Thymus (tissue), 11 donors: ENCODE measurements around the gene ST3GAL3. TPM values are rescaled to one million over a fixed set of nuclear protein-coding genes. Genes with fewer than 3 reads are reported as not detected.

Source experiments
- DNase-seq, 9 donors: peaks; one replicate each; pipeline ENCODE4 v3.0.0-alpha.2; 2013; ENCODE audit warnings: low spot score in 9 of 9, low read depth in 6 of 9, missing footprints in 1 of 9
- H3K27ac ChIP-seq, 2 donors: one replicate each; pipeline ENCODE4 v1.5.1; 2013; ENCODE audit warnings: control low read depth in 1 of 2, low read depth in 1 of 2, low read length in 1 of 2, mild to moderate bottlenecking in 1 of 2, moderate library complexity in 1 of 2
- H3K27me3 ChIP-seq, 2 donors: one replicate each; pipeline ENCODE4 v1.5.1; 2013; ENCODE audit warnings: low read length in 1 of 2; ENCODE audit not compliant: control insufficient read depth in 2 of 2, insufficient read depth in 1 of 2
- H3K36me3 ChIP-seq, 2 donors: one replicate each; pipeline ENCODE4 v1.5.1; 2013; ENCODE audit warnings: low read length in 1 of 2, mild to moderate bottlenecking in 1 of 2, moderate library complexity in 1 of 2; ENCODE audit not compliant: control insufficient read depth in 2 of 2, insufficient read depth in 2 of 2
- H3K4me1 ChIP-seq, 2 donors: one replicate each; pipeline ENCODE4 v1.5.1; 2013; ENCODE audit warnings: low read length in 2 of 2; ENCODE audit not compliant: control insufficient read depth in 2 of 2, insufficient read depth in 2 of 2
- H3K4me3 ChIP-seq, 2 donors: one replicate each; pipeline ENCODE4 v1.5.1; 2013; ENCODE audit warnings: low read length in 2 of 2, control low read depth in 1 of 2, mild to moderate bottlenecking in 1 of 2
- H3K9me3 ChIP-seq, 2 donors: one replicate each; pipeline ENCODE4 v1.5.1; 2013; ENCODE audit warnings: low read length in 1 of 2, mild to moderate bottlenecking in 1 of 2; ENCODE audit not compliant: control insufficient read depth in 2 of 2, insufficient read depth in 1 of 2
- WGBS: extraction: QIAGEN DNeasy Blood & Tissue Kit; methylation state at CpG from one replicate; pipeline ENCODE4 v1.1.7; 2013; 5-methylcytosine and 5-hydroxymethylcytosine counted together
- polyA plus RNA-seq: library from polyadenylated mRNA; stranded (reverse); fragments of 200-250 nt; gene quantifications from one replicate; pipeline ENCODE4 v1.2.3, GENCODE V29; 2013
- total RNA-seq: library from RNA; stranded (reverse); fragments of 120-200 nt; gene quantifications from one replicate; pipeline ENCODE4 v1.2.4, GENCODE V29; 2013
- donor health status: healthy.

The ST3GAL3 gene
- total and polyA plus RNA-seq, 2 donors = 5.4 to 10.1 TPM

DNA sequence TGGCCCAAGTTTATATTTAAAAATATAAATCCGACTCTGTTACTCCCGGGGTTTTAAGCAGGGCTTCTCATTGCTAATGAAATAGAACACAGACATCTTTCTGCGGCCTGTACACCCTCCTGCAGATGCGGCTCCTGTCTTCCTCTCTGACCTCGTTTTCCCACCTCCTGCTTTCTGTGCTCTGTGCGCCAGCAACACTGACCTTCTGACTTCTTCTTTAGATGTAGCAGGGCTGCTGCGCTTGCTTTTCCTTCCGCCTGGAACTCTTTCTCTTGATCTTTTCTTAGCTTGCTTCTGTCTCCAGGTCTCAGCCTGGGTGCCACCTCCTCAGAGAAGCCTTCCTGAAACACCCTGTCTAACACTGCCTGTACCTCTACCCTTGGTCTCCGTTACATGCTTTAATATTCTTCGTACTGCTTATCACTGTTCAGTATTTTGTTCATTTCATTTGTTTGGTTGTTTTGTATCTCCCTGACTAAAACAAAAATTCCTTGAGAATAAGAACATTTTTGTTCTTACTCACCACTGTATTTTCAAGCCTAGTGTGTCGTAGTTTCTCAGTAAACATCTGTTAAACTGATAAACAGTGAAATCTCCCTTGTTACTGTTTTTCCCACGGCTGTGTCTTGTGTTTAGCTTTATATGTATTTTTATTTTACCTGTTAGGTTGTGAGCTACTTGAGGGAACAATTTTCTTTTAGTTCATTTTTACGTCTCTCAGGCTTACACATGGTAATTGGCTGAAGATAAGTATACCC is 79.0 kb downstream of the ST3GAL3 start:
- WGBS = 94% methylated on average over 13 of the region's 13 CpGs
- peaks cover 11 to 18% of the 10 kb centered on the region in 2 donors for H3K4me1 ChIP-seq
- H3K9me3 ChIP-seq = no peaks in the 10 kb centered on the region
- H3K36me3 ChIP-seq = no peaks in the 10 kb centered on the region
- H3K4me3 ChIP-seq = no peak overlapping the region
- no peak for DNase-seq
- H3K27me3 ChIP-seq = no peaks in the 10 kb centered on the region
- H3K27ac ChIP-seq = no peak overlapping the region

DNA sequence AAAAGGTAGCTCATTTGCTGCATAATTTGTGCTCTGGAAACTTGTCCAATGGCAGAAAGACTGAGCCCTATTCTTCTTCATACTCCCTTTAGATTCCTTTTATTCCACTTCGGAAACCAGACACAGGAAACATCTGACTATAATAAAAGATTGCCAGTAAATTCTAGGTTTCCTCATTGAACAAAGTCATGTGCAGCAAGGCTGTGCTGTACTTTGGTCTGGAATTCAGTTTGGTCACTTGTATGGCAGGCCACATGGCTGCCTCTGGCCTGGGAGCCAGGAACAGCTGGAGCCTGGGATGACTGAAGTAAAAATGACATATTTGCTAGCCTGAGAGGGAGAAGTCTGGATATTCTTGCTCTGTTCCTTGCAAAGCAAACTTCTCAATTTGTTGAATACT is 79.6 kb downstream of the ST3GAL3 start:
- H3K9me3 ChIP-seq = no peaks in the 10 kb centered on the region
- no peak for DNase-seq
- no peaks in the 10 kb centered on the region for H3K27me3 ChIP-seq
- no peak overlapping the region for H3K4me3 ChIP-seq
- no peaks in the 10 kb centered on the region for H3K36me3 ChIP-seq
- no peak overlapping the region for H3K27ac ChIP-seq
- 32% methylated on average over 1 of the region's 1 CpG for WGBS
- H3K4me1 ChIP-seq = peaks cover 11 to 18% of the 10 kb centered on the region in 2 donors

DNA sequence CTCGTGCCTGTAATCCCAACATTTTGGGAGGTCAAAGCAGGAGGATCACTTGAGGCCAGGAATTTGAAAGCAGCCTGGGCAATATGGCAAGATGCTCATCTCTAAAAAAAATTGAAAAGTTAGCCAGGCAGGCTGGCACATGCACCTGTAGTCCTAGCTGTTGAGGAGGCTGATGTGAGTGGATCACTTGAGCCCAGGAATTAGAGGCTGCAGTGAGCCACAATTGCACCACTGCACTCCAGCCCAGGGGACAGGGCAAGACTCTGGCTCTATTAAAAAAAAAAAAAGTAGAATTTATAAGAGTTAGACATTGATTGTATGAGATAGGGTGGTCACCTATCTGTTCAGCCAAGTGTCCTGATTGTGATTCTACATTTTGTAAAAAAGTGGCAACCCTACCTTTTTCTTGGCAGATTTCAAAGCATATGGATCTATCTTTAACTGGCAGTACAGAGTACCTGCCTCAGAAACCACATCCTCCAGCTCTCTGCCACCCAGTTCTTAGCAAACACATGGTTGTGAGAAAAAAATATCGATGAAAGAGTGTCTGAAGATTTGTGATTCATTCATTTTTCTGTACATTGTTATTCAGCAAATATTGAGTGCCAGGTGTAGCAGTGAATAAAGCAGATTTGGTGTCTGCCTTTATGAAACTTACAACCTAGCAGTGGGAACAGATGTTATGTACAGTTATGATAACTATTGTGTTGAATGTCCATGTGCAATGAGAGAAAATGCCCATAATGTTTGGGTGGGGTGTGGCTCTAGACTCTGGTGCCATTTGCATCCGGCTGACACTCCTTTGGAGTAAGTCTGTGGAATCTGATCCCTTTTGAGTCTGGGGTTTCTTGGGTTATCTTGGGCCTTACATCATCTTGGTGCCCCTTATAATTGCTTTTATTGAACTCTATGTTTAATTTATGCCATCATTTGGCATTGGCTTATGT is 82.5 kb downstream of the ST3GAL3 start:
- Histone ChIP-seq H3K27ac (no peak overlapping the region), H3K9me3 (no peaks in the 10 kb centered on the region), H3K27me3 (no peaks in the 10 kb centered on the region), H3K36me3 (peaks cover 3 to 4% of the 10 kb centered on the region in 2 donors), H3K4me3 (no peak overlapping the region), H3K4me1 (peaks cover 11 to 18% of the 10 kb centered on the region in 2 donors)
- 65% methylated on average over 3 of the region's 3 CpGs for WGBS
- peak in 8 of 9 donors; percentile 18 to 81 (median 53) for DNase-seq

GRCh38 chr1:43791243-43791642 is 83.9 kb downstream of the ST3GAL3 start:
- WGBS = 98% methylated on average over 2 of the region's 2 CpGs
- H3K9me3 ChIP-seq = no peaks in the 10 kb centered on the region
- no peak overlapping the region for H3K4me3 ChIP-seq

GRCh38 chr1:43796111-43796581 is 88.8 kb downstream of the ST3GAL3 start:
- Histone ChIP-seq H3K27ac (no peak overlapping the region), H3K4me3 (no peak overlapping the region), H3K27me3 (no peaks in the 10 kb centered on the region), H3K4me1 (no peaks in the 10 kb centered on the region), H3K36me3 (peaks cover 3 to 4% of the 10 kb centered on the region in 2 donors), H3K9me3 (no peaks in the 10 kb centered on the region)
- WGBS = 95% methylated on average over 1 of the region's 1 CpG
- no peak for DNase-seq

More at GRCh38 chr1:43791243-43791642, 83.9 kb downstream of the ST3GAL3 start:
- H3K36me3 ChIP-seq = peaks cover 3 to 4% of the 10 kb centered on the region in 2 donors
- H3K27ac ChIP-seq = no peak overlapping the region
- DNase-seq = no peak
- peaks cover 11 to 18% of the 10 kb centered on the region in 2 donors for H3K4me1 ChIP-seq
- H3K27me3 ChIP-seq = no peaks in the 10 kb centered on the region

GRCh38 chr1:43797891-43798290 is 90.6 kb downstream of the ST3GAL3 start:
- Histone ChIP-seq H3K4me1 (no peaks in the 10 kb centered on the region), H3K4me3 (no peak overlapping the region), H3K36me3 (peaks cover 0 to under 1% of the 10 kb centered on the region in 2 donors), H3K9me3 (no peaks in the 10 kb centered on the region), H3K27me3 (no peaks in the 10 kb centered on the region), H3K27ac (no peak overlapping the region)
- DNase-seq = no peak
- 96% methylated on average over 3 of the region's 3 CpGs for WGBS

DNA sequence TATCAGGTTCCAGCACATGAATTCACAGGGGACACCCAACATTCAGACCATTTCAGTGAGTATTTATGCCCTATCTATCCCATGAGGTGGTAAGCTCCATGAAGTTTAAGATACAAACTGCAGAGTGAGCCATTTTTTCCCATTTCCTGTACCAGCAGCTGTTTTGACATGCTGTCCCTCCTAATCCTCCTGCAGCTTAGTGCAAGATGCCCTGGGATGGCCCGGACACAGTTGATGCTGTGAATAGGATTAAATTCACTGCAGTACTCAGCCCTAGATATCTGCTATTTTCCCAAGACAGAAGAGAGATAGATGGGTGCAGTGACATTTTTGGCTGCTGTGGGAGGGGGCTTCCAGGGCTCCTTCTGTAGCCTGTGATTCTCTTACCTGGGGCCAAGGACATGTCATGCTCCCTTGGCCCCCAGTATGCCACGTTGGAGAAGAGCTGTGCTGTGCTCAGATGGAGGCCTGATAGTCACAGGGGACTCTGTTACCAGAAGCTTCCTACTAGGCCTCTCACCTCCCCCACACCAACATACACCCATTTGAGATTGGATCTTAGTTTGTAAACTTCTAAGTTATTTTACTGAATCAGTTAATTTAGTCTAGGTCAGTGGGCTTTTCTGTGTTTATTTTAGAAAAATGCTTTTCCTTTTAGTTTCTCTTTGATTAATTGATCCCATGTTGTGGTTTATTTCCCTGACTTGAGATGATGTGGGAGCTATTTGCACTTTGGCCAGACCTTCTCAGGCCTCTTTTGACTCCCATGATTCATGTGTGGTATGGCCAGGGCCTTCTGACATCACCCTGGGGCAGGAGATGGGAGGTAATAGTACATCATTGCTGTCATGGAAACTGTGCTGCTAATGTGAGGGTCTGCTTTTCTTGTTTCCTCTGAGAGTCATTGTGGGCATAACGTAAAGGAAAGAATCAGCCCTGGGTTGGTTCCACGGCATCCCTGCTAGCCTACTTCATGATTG is 92.6 kb downstream of the ST3GAL3 start:
- no peaks in the 10 kb centered on the region for H3K36me3 ChIP-seq
- H3K4me3 ChIP-seq = no peak overlapping the region
- no peaks in the 10 kb centered on the region for H3K4me1 ChIP-seq
- no peak overlapping the region for H3K27ac ChIP-seq
- H3K9me3 ChIP-seq = no peaks in the 10 kb centered on the region
- no peaks in the 10 kb centered on the region for H3K27me3 ChIP-seq
- no peak for DNase-seq
- 96% methylated on average over 4 of the region's 4 CpGs for WGBS

- H3K9me3 ChIP-seq = no peaks in the 10 kb centered on the region
- H3K36me3 ChIP-seq = no peaks in the 10 kb centered on the region
- H3K4me3 ChIP-seq = no peak overlapping the region
- H3K27ac ChIP-seq = no peak overlapping the region
- WGBS = 97% methylated on average over 3 of the region's 3 CpGs
- H3K4me1 ChIP-seq = no peaks in the 10 kb centered on the region
- no peaks in the 10 kb centered on the region for H3K27me3 ChIP-seq
- DNase-seq = no peak
Observed at GRCh38 chr1:43800771-43801170, 93.4 kb downstream of the ST3GAL3 start.
